H1 (cell line): ENCODE measurements around the gene KLHDC7A. TPM values are rescaled to one million over a fixed set of nuclear protein-coding genes. Genes with fewer than 3 reads are reported as not detected.

Experiments
- CBX8 ChIP-seq: fragments of 300-800, 300-1000 bp; sonication (generic); IDR thresholded peaks from 2 replicates; pipeline ENCODE4 v1.7.1; 2016; ENCODE audit warnings: low read depth, low read length, borderline replicate concordance
- GTF2F1 ChIP-seq: IDR thresholded peaks from 2 replicates; pipeline ENCODE4 v1.6.1; 2012; ENCODE audit warnings: low read depth, low read length, improper control_type of control experiment, borderline replicate concordance
- HDAC6 ChIP-seq: IDR thresholded peaks from one replicate; pipeline ENCODE4 v1.7.1; 2012; ENCODE audit warnings: low read depth, mild to moderate bottlenecking, inconsistent platforms, low read length, moderate library complexity
- JUN ChIP-seq: IDR thresholded peaks from 2 replicates; pipeline ENCODE4 v1.6.1; 2011; ENCODE audit warnings: low read depth, mild to moderate bottlenecking, improper control_type of control experiment, low read length
- NANOG ChIP-seq: IDR thresholded peaks from 2 replicates; pipeline ENCODE4 v1.6.1; 2011; ENCODE audit warnings: low read length, low read depth, mild to moderate bottlenecking, inconsistent platforms; ENCODE audit not compliant: insufficient read depth, poor library complexity, severe bottlenecking
- POU5F1 ChIP-seq: IDR thresholded peaks from 2 replicates; pipeline ENCODE4 v1.6.1; 2011; ENCODE audit warnings: low read depth, mild to moderate bottlenecking, low read length, moderate library complexity
- RBBP5 ChIP-seq: IDR thresholded peaks from 2 replicates; pipeline ENCODE4 v1.7.1; 2012; ENCODE audit warnings: low read depth, mild to moderate bottlenecking, inconsistent platforms, low read length, moderate library complexity, borderline replicate concordance
- SP4 ChIP-seq: IDR thresholded peaks from 2 replicates; pipeline ENCODE4 v1.6.1; 2012; ENCODE audit warnings: low read length, inconsistent platforms
- TBP ChIP-seq: IDR thresholded peaks from 2 replicates; pipeline ENCODE4 v1.6.1; 2011; ENCODE audit warnings: low read depth, low read length, improper control_type of control experiment
- ZNF274 ChIP-seq: IDR thresholded peaks from 2 replicates; pipeline ENCODE4 v1.7.0; 2012; ENCODE audit warnings: low read length, borderline replicate concordance; ENCODE audit errors: extremely low read depth
- polyA plus RNA-seq, 7 experiments: library from polyadenylated mRNA; depleted of rRNA in 3 of 7; stranded (reverse) in 5 of 7; unstranded in 2 of 7; fragments of >200 nt in 5 of 7; fragments of 200-250 nt in 2 of 7; gene quantifications; 1 replicate in 5 of 7; 2 replicates in 1 of 7; 4 replicates in 1 of 7; pipeline versions ENCODE4 v1.2.1 to v1.2.3, GENCODE V29; 2011 to 2013; ENCODE audit warnings: missing spikeins in 2 of 7, mixed read lengths in 2 of 7
- total RNA-seq: library from RNA; stranded (reverse); fragmentation: NEBNext Ultra II Directional; extraction: Animal tissue kit (Norgen Biotek cat#: 25700); gene quantifications from 2 replicates; pipeline ENCODE4 v1.2.1, GENCODE V29; 2021

KLHDC7A gene
- total and polyA plus RNA-seq, 2 of the 8 experiments (the other 6 are each of a cell fraction or from before 2014, with no cell fraction given), result 3.9 to 18.9 TPM

- TF ChIP-seq NANOG, result no peak
- no peak for TF ChIP-seq ZNF274
- TF ChIP-seq HDAC6, result no peak
- TF ChIP-seq POU5F1, result no peak
- no peak for TF ChIP-seq RBBP5
- TF ChIP-seq TBP, result no peak
- TF ChIP-seq GTF2F1, result no peak
- no peak for TF ChIP-seq CBX8
- TF ChIP-seq SP4, result no peak
- TF ChIP-seq JUN, result no peak
Measured at GRCh38 chr1:18479454-18479853, 1.3 kb upstream of the KLHDC7A start (continued).
